Esophagus (tissue), 2 donors: ENCODE measurements around the gene U2AF1L4. TPM values are rescaled to one million over a fixed set of nuclear protein-coding genes. Genes with fewer than 3 reads are reported as not detected.
A peak's percentile ranks its signal among the peaks of the same experiment; 100 is the strongest.

ENCODE experiments used
- H3K27ac ChIP-seq, 2 donors: one replicate each; pipeline ENCODE4 v1.5.1; 2013; ENCODE audit warnings: low read depth in 2 of 2, mild to moderate bottlenecking in 2 of 2, inconsistent platforms in 1 of 2, low read length in 1 of 2, moderate library complexity in 1 of 2
- H3K27me3 ChIP-seq, 2 donors: one replicate each; pipeline ENCODE4 v1.6.1; 2013; ENCODE audit warnings: low read length in 2 of 2, control low read depth in 1 of 2, mild to moderate bottlenecking in 1 of 2; ENCODE audit not compliant: insufficient read depth in 2 of 2, control insufficient read depth in 1 of 2
- H3K36me3 ChIP-seq, 2 donors: one replicate each; pipeline ENCODE4 v1.6.1; 2013; ENCODE audit warnings: low read length in 1 of 2; ENCODE audit not compliant: control insufficient read depth in 2 of 2, insufficient read depth in 2 of 2
- H3K4me1 ChIP-seq, 2 donors: one replicate each; pipeline ENCODE4 v1.6.1; 2013; ENCODE audit warnings: low read length in 1 of 2; ENCODE audit not compliant: control insufficient read depth in 2 of 2, insufficient read depth in 2 of 2
- H3K4me3 ChIP-seq, 2 donors: one replicate each; pipeline ENCODE4 v1.5.1; 2013; ENCODE audit warnings: low read length in 2 of 2, mild to moderate bottlenecking in 2 of 2, low read depth in 1 of 2, moderate library complexity in 1 of 2
- H3K9me3 ChIP-seq, 2 donors: one replicate each; pipeline ENCODE4 v1.6.1; 2013; ENCODE audit warnings: mild to moderate bottlenecking in 2 of 2, low read depth in 1 of 2, low read length in 1 of 2, moderate library complexity in 1 of 2; ENCODE audit not compliant: control insufficient read depth in 2 of 2, insufficient read depth in 1 of 2
- WGBS, 2 donors: extraction: QIAGEN DNeasy Blood & Tissue Kit; methylation state at CpG; one replicate each; pipeline ENCODE4 v1.1.7; 2013; 5-methylcytosine and 5-hydroxymethylcytosine counted together
- polyA plus RNA-seq, 2 donors: library from polyadenylated mRNA; stranded (reverse); fragments of 200-250 nt; gene quantifications; one replicate each; pipeline ENCODE4 v1.2.3, GENCODE V29; 2013
- donor health status: healthy with polysubstance abuse.
- donor health status: Bipolar disorder and iron deficiency.

Gene U2AF1L4
- polyA plus RNA-seq, 2 donors, result 17.4 to 43.4 TPM

DNA sequence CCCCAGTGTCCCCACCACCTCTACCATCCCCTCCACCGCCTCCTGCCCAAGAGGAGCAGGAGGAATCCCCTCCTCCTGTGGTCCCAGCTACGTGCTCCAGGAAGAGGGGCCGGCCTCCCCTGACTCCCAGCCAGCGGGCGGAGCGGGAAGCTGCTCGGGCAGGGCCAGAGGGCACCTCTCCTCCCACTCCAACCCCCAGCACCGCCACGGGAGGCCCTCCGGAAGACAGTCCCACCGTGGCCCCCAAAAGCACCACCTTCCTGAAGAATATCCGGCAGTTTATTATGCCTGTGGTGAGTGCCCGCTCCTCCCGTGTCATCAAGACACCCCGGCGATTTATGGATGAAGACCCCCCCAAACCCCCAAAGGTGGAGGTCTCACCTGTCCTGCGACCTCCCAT lies 24.6 kb downstream of the U2AF1L4 start:
- Histone ChIP-seq H3K4me1 (peaks cover 0 to 15% of the 10 kb centered on the region in 2 donors), H3K4me3 (no peak overlapping the region), H3K27me3 (no peaks in the 10 kb centered on the region), H3K36me3 (peaks cover 24 to 53% of the 10 kb centered on the region in 2 donors), H3K27ac (no peak overlapping the region), H3K9me3 (no peaks in the 10 kb centered on the region)
- WGBS, 2 donors, result 85 to 90% methylated on average over 17 of the region's 17 CpGs

DNA sequence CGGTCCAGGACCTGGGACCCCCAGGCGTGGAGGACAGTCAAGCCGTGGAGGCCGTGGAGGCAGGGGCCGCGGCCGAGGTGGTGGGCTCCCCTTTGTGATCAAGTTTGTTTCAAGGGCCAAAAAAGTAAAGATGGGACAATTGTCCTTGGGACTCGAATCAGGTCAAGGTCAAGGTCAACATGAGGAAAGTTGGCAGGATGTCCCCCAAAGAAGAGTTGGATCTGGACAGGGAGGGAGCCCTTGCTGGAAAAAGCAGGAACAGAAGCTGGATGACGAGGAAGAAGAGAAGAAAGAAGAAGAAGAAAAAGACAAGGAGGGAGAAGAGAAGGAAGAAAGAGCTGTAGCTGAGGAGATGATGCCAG lies 25.1 kb downstream of the U2AF1L4 start:
- Histone ChIP-seq H3K27me3 (no peaks in the 10 kb centered on the region), H3K9me3 (no peaks in the 10 kb centered on the region), H3K27ac (no peak overlapping the region), H3K4me1 (peaks cover 0 to 19% of the 10 kb centered on the region in 2 donors), H3K4me3 (no peak overlapping the region), H3K36me3 (peaks cover 19 to 48% of the 10 kb centered on the region in 2 donors)
- WGBS, 2 donors, result 91 to 92% methylated on average over 9 of the region's 9 CpGs

DNA sequence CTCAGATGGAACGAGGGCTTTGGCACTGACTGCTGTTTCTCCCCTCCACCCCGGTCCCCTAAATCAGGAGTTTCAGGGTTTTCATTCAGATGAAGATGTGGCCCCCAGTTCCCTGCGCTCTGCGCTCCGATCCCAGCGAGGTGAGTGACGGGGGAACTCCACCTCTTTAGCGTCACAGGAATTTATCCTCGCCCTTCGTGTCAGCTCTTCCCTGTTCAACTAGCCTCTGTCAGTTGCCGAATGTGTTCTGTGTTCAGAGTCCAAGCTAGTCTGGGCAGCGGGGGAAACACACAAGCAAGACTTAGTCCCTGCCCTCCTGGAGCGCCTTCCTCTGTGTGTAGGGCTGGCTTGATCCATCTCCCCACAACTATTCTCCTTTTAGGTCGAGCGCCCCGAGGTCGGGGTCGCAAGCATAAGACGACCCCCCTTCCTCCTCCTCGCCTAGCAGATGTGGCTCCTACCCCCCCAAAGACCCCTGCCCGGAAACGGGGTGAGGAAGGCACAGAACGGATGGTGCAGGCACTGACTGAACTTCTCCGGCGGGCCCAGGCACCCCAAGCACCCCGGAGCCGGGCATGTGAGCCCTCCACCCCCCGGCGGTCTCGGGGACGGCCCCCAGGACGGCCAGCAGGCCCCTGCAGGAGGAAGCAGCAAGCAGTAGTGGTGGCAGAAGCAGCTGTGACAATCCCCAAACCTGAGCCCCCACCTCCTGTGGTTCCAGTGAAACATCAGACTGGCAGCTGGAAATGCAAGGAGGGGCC lies 25.6 kb downstream of the U2AF1L4 start:
- no peaks in the 10 kb centered on the region for H3K9me3 ChIP-seq
- peaks cover 17 to 42% of the 10 kb centered on the region in 2 donors for H3K36me3 ChIP-seq
- no peaks in the 10 kb centered on the region for H3K27me3 ChIP-seq
- H3K27ac ChIP-seq, result peak overlapping the region in 1 of 2 donors; percentile 8
- no peak overlapping the region for H3K4me3 ChIP-seq
- 82 to 86% methylated on average over 32 of the region's 32 CpGs for WGBS, 2 donors
- peaks cover 2 to 19% of the 10 kb centered on the region in 2 donors for H3K4me1 ChIP-seq

DNA sequence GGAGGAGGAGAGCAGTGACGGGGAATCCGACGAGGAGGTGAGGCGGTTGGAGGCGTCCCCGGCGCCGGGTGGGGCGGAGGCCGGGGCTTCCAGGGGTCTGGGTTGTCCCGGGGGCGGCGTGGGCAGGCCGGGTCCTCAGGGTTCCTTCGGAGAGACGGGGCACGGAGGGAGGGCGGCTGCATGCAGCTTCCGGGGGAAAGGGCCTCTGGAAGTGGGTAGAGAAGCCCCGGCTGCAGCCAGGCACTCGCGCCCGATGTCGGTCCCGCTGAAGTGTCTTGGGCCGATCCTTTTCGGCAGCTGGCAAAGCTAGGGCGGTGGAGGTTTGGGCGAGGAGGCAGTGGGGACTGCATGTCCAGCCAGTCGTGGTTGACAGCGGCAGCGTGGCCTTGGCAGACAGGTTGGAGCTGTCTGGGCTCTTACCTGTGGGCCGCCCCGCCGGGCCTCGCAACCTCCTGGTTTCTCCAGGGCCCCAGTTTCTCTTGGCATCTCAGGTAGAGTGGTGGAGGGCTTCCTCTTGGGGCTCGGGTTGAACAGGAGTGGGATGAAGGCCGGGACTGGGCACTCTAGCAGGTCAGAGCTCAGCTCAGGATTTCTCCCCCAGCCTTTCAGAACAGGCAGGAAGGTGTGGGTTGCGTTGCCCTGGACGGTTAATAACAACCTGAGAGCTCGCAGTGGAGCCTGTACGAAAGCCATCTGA lies 26.7 kb downstream of the U2AF1L4 start:
- Histone ChIP-seq H3K9me3 (no peaks in the 10 kb centered on the region), H3K4me3 (peak overlapping the region; percentile 78 to 91), H3K36me3 (peaks cover 13 to 31% of the 10 kb centered on the region in 2 donors), H3K4me1 (peaks cover 4 to 19% of the 10 kb centered on the region in 2 donors), H3K27me3 (no peaks in the 10 kb centered on the region), H3K27ac (peak overlapping the region; percentile 84 to 92)
- WGBS, 2 donors, result 1% methylated on average over 42 of the region's 42 CpGs

DNA sequence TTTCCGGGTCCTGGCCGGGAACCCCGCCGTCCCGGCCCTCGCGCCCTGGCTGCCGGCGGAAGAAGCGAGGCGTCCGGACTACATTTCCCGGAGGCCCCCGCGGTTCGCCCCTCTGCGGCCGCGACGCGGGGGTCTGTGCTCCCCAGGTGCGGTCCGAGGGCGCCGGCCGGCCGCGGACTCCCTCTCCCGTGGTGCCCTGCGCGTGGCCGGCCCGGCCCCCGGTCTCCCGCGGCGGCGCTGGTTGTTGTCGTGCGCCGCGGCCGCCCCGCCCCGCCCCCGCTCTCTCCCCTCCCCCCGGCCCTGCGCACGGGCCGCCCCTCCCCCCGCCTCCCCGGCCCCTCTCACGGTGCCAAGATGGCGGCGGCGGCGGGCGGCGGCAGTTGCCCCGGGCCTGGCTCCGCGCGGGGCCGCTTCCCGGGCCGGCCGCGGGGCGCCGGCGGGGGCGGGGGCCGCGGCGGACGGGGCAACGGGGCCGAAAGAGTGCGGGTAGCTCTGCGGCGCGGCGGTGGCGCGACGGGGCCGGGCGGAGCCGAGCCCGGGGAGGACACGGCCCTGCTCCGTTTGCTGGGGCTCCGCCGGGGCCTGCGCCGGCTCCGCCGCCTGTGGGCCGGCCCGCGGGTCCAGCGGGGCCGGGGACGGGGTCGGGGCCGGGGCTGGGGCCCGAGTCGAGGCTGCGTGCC lies 27.4 kb downstream of the U2AF1L4 start, which contains the start of gene KMT2B:
Gene KMT2B, plus strand, starts transcription at position 339 of the 680 bp plus-strand sequence. Its CDS starts 16 bp downstream, at position 355.
- Histone ChIP-seq H3K4me3 (peak within 1 kb of the TSS; percentile 80 to 91), H3K27me3 (no peaks in the 10 kb centered on the region), H3K9me3 (no peaks in the 10 kb centered on the region), H3K36me3 (peaks cover 6 to 24% of the 10 kb centered on the region in 2 donors), H3K27ac (peak within 1 kb of the TSS; percentile 89 to 92), H3K4me1 (peaks cover 4 to 19% of the 10 kb centered on the region in 2 donors)
- WGBS, 2 donors, result 1% methylated on average over 57 to 108 of the region's 109 CpGs

DNA sequence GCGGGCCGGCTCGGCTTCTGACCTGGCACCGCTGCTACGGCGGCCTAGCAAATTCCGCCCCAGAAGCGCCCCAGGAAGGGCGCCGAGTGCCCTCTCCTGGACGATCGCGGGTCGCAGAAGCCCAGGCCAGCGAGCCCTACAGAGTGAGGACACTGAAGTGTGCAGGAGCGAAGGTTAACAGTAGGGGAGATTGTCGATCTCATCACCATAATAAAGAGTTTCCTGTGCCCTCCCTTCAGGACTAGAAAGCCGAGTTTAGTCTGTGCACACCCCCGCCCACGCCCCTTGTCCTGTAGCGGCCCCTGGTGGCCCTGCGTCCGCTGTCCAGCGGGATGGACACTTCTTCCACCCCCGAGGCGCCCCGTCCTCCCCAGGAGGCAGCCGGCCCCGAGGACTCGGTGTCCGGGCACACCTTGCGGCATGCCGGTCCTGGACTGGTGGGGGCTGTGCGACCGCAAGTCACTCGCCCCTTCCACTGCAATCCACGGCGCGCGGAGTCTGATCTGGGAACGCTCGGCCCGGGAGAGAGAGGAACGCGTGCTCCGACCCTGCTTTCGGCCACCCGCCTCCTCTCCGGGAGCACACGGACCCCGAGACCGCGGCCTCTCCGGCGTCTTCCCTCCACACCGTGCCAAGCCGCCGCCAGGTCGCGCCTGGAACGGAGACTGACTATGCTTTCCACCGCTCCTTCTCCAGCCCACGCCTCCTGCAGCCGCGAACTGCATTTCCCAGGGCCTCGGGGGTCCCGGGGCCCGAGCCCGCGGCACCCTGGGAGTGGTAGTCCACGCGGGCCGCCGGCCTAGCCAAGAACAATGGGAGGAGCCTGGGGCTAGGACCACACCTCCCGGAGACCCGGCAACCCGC lies 28.2 kb downstream of the U2AF1L4 start:
- peaks cover 4 to 19% of the 10 kb centered on the region in 2 donors for H3K4me1 ChIP-seq
- H3K27me3 ChIP-seq, result no peaks in the 10 kb centered on the region
- H3K4me3 ChIP-seq, result peak overlapping the region; percentile 80 to 91
- H3K27ac ChIP-seq, result peak overlapping the region; percentile 89 to 92
- no peaks in the 10 kb centered on the region for H3K9me3 ChIP-seq
- WGBS, 2 donors, result 0 to 1% methylated on average over 76 to 77 of the region's 77 CpGs
- peaks cover 4 to 17% of the 10 kb centered on the region in 2 donors for H3K36me3 ChIP-seq

DNA sequence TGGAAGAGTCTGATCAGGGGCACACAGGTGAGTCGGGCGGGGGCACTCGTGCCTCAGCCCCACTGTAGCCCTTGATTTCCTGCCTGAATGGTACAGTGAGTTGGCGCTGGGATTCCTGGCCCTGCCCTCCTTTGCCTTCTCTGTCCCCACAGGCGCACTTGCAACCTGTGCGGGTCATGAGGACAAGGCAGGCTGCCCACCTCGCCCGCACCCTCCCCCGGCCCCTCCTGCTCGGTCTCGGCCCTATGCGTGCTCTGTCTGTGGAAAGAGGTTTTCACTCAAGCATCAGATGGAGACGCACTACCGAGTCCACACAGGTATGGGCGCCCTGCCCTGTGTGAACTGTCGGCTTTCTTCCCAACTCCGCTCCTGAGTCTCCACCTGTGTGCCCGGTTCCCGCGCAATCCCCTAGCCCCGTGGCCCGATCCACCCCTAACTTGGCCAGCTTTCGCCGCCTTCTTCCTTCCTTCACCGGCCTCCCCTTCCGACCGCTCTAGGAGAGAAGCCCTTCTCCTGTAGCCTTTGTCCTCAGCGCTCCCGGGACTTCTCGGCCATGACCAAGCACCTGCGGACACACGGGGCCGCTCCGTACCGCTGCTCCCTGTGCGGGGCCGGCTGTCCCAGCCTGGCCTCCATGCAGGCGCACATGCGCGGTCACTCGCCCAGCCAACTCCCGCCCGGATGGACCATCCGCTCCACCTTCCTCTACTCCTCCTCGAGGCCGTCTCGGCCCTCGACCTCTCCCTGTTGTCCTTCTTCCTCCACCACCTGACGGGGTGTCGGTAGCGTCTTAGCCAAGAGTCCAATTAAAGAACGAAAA lies 29.0 kb downstream of the U2AF1L4 start:
- Histone ChIP-seq H3K4me1 (peaks cover 4 to 22% of the 10 kb centered on the region in 2 donors), H3K27me3 (no peaks in the 10 kb centered on the region), H3K27ac (peak overlapping the region; percentile 85 to 92), H3K9me3 (no peaks in the 10 kb centered on the region), H3K4me3 (peak overlapping the region; percentile 80 to 91), H3K36me3 (peaks cover under 1 to 9% of the 10 kb centered on the region in 2 donors)
- WGBS, 2 donors, result 2% methylated on average over 51 to 52 of the region's 52 CpGs

DNA sequence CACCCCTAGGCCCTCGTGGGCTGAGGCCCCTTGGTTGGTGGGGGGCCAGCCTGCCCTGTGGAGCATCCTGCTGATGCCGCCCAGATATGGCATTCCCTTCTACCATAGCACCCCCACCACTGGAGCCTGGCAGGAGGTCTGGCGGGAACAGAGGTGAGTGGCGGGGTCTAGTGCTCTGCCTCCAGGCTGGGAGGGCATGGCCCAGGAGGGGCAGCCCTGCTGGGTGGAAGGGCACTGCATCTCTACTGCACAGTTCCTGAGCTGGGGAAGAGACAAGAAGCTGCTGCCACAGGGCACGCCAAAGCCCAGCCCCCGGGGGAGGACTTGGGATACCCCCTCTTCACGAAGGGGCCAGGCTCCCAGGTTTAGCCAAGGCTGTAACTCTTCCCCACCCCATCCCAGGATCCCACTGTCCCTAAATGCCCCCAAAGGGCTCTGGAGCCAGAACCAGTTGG lies 29.8 kb downstream of the U2AF1L4 start:
- Histone ChIP-seq H3K4me3 (no peak overlapping the region), H3K9me3 (no peaks in the 10 kb centered on the region), H3K27me3 (no peaks in the 10 kb centered on the region), H3K27ac (no peak overlapping the region), H3K36me3 (peaks cover 0 to 5% of the 10 kb centered on the region in 2 donors), H3K4me1 (peaks cover 4 to 25% of the 10 kb centered on the region in 2 donors)
- 78 to 79% methylated on average over 7 of the region's 7 CpGs for WGBS, 2 donors
